SU-DHL-6 (cell line): ENCODE results near the gene LY6G6D.

Experiments used
- H2AFZ ChIP-seq: fragments of 200-600 bp; sonication (generic); 2 replicates; pipeline ENCODE4 v1.6.1; 2014; ENCODE audit warnings: low read depth, mild to moderate bottlenecking, moderate library complexity, mixed read lengths, antibody characterized with exemption, low read length; ENCODE audit not compliant: severe bottlenecking
- H3F3A ChIP-seq: fragments of 200-600 bp; shearing (Covaris generic); 2 replicates; pipeline ENCODE4 v1.6.0; 2016; ENCODE audit warnings: antibody characterized with exemption, mild to moderate bottlenecking; ENCODE audit not compliant: insufficient read depth
- H3K27ac ChIP-seq: fragments of 200-600 bp; sonication (generic); 2 replicates; pipeline ENCODE4 v1.5.1; 2016; ENCODE audit warnings: low read depth, mild to moderate bottlenecking, low read length, moderate library complexity, mixed read lengths
- H3K27me3 ChIP-seq: fragments of 200-600 bp; sonication (generic), shearing (Covaris generic); 2 replicates; pipeline ENCODE4 v1.6.0; 2014; ENCODE audit warnings: mild to moderate bottlenecking, low read length
- H3K36me3 ChIP-seq: fragments of 200-600 bp; sonication (generic); 2 replicates; pipeline ENCODE4 v1.6.1; 2014; ENCODE audit warnings: mild to moderate bottlenecking, low read length, mixed read lengths
- H3K4me2 ChIP-seq: fragments of 300-600, 200-600 bp; shearing (Covaris generic), sonication (generic); 2 replicates; pipeline ENCODE4 v1.6.0; 2014; ENCODE audit warnings: low read length, low read depth, mild to moderate bottlenecking; ENCODE audit not compliant: poor library complexity, severe bottlenecking
- H3K4me3 ChIP-seq: fragments of 200-600 bp; sonication (generic); 2 replicates; pipeline ENCODE4 v1.5.1; 2014; ENCODE audit warnings: antibody characterized with exemption, low read length, mild to moderate bottlenecking, mixed read lengths; ENCODE audit not compliant: insufficient read depth, poor library complexity, severe bottlenecking
- H3K79me2 ChIP-seq: fragments of 200-600 bp; sonication (generic); 2 replicates; pipeline ENCODE4 v1.6.1; 2014; ENCODE audit warnings: mild to moderate bottlenecking, low read length, moderate library complexity; ENCODE audit not compliant: insufficient read depth
- H3K9ac ChIP-seq: fragments of 200-600 bp; sonication (generic); 2 replicates; pipeline ENCODE4 v1.7.0; 2014; ENCODE audit warnings: mild to moderate bottlenecking, low read length
- H3K9me2 ChIP-seq: fragments of 200-600 bp; sonication (generic); replicated peaks from 2 replicates; pipeline ENCODE4 v1.6.1; 2014; ENCODE audit warnings: low read length; ENCODE audit not compliant: insufficient read depth
- H3K9me3 ChIP-seq: fragments of 200-600 bp; sonication (generic); 2 replicates; pipeline ENCODE4 v1.6.1; 2014; ENCODE audit warnings: low read length, mixed read lengths; ENCODE audit not compliant: insufficient read depth
- H4K20me1 ChIP-seq: fragments of 200-600 bp; sonication (generic); 2 replicates; pipeline ENCODE4 v1.6.1; 2014; ENCODE audit warnings: low read depth, mild to moderate bottlenecking, antibody characterized with exemption, low read length, moderate library complexity, mixed read lengths
- EZH2phosphoT487 ChIP-seq: fragments of 200-600 bp; sonication (generic), shearing (Covaris generic); conservative IDR thresholded peaks from 2 replicates; pipeline ENCODE4 v1.6.1; 2018; ENCODE audit warnings: mild to moderate bottlenecking, antibody characterized with exemption, low read length, moderate library complexity, mixed read lengths
- TF ChIP-seq, protein P1 (sequence below): fragments of 200-600 bp; sonication (generic); IDR thresholded peaks from one replicate; pipeline ENCODE4 v1.5.1; 2017; ENCODE audit warnings: antibody characterized with exemption, mild to moderate bottlenecking, low read length, moderate library complexity; ENCODE audit not compliant: insufficient read depth, poor library complexity, severe bottlenecking

Gene LY6G6D

GRCh38 chr6:31727717-31728671 is 12.8 kb downstream of the LY6G6D start:
- Histone ChIP-seq H3K36me3 (peaks cover 10% of the 10 kb centered on the region; the same call in 1 of the 2 replicates), H3K9ac (no peak overlapping the region), H3K9me2 (no peaks in the 10 kb centered on the region), H2AFZ (no peak overlapping the region), H3K27me3 (no peaks in the 10 kb centered on the region), H4K20me1 (no peaks in the 10 kb centered on the region), H3K9me3 (no peaks in the 10 kb centered on the region), H3K27ac (peak overlapping the region; percentile 28; the same call in 1 of the 2 replicates), H3F3A (peaks cover 28% of the 10 kb centered on the region), H3K4me3 (no peak overlapping the region), H3K79me2 (no peaks in the 10 kb centered on the region), H3K4me2 (peak overlapping the region; percentile 4)
- TF ChIP-seq, protein P1, sequence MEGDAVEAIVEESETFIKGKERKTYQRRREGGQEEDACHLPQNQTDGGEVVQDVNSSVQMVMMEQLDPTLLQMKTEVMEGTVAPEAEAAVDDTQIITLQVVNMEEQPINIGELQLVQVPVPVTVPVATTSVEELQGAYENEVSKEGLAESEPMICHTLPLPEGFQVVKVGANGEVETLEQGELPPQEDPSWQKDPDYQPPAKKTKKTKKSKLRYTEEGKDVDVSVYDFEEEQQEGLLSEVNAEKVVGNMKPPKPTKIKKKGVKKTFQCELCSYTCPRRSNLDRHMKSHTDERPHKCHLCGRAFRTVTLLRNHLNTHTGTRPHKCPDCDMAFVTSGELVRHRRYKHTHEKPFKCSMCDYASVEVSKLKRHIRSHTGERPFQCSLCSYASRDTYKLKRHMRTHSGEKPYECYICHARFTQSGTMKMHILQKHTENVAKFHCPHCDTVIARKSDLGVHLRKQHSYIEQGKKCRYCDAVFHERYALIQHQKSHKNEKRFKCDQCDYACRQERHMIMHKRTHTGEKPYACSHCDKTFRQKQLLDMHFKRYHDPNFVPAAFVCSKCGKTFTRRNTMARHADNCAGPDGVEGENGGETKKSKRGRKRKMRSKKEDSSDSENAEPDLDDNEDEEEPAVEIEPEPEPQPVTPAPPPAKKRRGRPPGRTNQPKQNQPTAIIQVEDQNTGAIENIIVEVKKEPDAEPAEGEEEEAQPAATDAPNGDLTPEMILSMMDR = no peak
- no peak for TF ChIP-seq EZH2phosphoT487

DNA sequence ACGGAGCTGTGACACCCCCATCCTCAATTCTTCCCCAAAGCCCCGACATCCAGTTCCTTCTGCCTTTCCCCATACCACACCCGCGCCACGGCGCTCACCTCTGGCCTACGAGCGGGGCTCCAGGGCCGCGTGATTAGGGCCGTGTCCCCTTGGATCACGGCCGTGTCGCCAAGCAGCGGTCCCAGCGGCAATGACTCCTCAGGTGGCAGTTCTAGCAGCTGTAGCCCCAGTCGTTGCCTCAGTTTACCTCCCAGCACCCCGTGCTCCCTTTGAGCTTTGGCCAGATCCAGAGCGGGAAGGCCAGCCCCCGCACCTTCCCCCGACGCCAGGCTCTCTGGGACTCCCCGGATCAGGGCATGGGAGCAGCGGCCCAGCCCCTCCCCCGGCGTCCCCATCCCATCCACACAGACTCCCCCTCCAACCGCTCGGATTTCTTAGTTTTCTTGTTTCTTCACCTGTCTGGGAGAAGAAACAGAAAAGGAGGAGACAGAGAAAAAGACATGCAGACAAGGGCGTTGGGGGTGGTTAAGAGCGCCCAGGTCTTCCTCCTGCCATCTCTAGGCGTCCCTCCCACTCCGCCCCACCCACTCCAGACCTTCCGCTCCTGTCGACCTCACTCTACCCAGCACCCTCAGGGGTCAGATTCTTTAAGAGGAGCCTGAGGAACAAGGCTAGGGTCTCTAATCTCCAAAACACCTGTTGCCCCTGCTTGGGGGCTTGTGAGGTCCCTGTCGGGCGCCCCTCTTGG is 13.8 kb downstream of the LY6G6D start, which contains the start of gene DDAH2:
DDAH2 (minus strand) TSS at position 533 of the 748 bp plus-strand sequence; CDS start at position 395, 138 bp downstream.
- peak within 1 kb of the TSS; percentile 20 for H3K27ac ChIP-seq
- peak within 1 kb of the TSS; percentile 73 for H3K4me2 ChIP-seq
- no peaks in the 10 kb centered on the region for H3K27me3 ChIP-seq
- H3K9me2 ChIP-seq = no peaks in the 10 kb centered on the region
- H3K9me3 ChIP-seq = no peaks in the 10 kb centered on the region
- no peaks in the 10 kb centered on the region for H4K20me1 ChIP-seq
- H3K4me3 ChIP-seq = peak within 1 kb of the TSS; percentile 63
- TF ChIP-seq EZH2phosphoT487 = no peak
- TF ChIP-seq, protein P1 = peak; percentile 100
- H3K79me2 ChIP-seq = no peaks in the 10 kb centered on the region
- H3K36me3 ChIP-seq = peaks cover 18% of the 10 kb centered on the region; the same call in 1 of the 2 replicates
- peak within 1 kb of the TSS; percentile 55 for H3K9ac ChIP-seq
- peak within 1 kb of the TSS; percentile 27 for H2AFZ ChIP-seq
- H3F3A ChIP-seq = peaks cover 30% of the 10 kb centered on the region

DNA sequence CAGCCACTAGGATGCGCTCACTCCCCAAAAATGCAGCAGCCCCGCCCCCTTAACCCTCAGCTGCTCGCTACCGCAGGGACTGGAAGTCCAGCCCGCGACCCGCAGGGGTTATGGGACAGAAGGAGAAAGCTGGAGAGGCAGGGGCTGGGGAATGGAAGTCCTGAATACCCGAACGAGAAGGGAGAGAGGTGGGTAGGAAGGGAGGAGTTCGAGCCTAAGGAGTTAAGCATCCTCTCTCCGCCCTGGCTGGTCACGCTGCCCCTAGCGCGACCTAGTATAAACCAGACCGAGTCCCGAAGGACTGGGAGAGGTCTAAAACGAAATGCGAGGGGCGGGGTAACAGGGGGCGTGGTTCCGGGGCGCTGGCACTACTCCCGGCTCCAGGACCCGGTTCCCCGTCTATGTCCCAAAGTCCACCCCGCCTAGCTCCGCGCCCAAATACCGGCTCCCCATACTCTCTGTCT is 14.4 kb downstream of the LY6G6D start:
- Histone ChIP-seq H3K79me2 (peaks cover 6% of the 10 kb centered on the region), H3K27ac (peak overlapping the region; percentile 20), H3K4me3 (peak overlapping the region; percentile 63), H3F3A (peaks cover 30% of the 10 kb centered on the region), H4K20me1 (no peaks in the 10 kb centered on the region), H3K27me3 (no peaks in the 10 kb centered on the region), H3K9ac (peak overlapping the region; percentile 55), H2AFZ (peak overlapping the region; percentile 27), H3K4me2 (peak overlapping the region; percentile 73), H3K36me3 (peaks cover 18% of the 10 kb centered on the region; the same call in 1 of the 2 replicates), H3K9me3 (no peaks in the 10 kb centered on the region), H3K9me2 (no peaks in the 10 kb centered on the region)
- TF ChIP-seq EZH2phosphoT487 = no peak
- TF ChIP-seq, protein P1 = no peak
